Activated T-cell treated with anti-CD3 and anti-CD28 coated beads, Interleukin-2, amount 50 U/mL, for 4 hours (primary cell): ENCODE results near the gene ENDOV. TPM values are rescaled to one million over a fixed set of nuclear protein-coding genes. Genes with fewer than 3 reads are reported as not detected.
A peak's percentile ranks its signal among the peaks of the same experiment; 100 is the strongest.

ENCODE experiments used
- ATAC-seq, 2 donors: fragments of 200-7000 bp; cut with Tn5 transposase; one replicate each; pipeline ENCODE4 v1.10.0; 2021
- DNase-seq: peaks from one replicate; pipeline ENCODE4 v3.0.0-alpha.2; 2020
- H3K27me3 Mint-ChIP-seq: one replicate; pipeline ENCODE4 v1.8.0; 2021; ENCODE audit warnings: low read depth, mixed read lengths
- H3K36me3 Mint-ChIP-seq: one replicate; pipeline ENCODE4 v1.8.0; 2022; ENCODE audit warnings: mixed read lengths; ENCODE audit not compliant: insufficient read depth
- H3K4me1 Mint-ChIP-seq: one replicate; pipeline ENCODE4 v1.8.0; 2021; ENCODE audit warnings: low read depth, mixed read lengths
- H3K4me3 Mint-ChIP-seq: one replicate; pipeline ENCODE4 v1.8.0; 2021; ENCODE audit warnings: mild to moderate bottlenecking, moderate library complexity, mixed read lengths
- H3K9me3 Mint-ChIP-seq: one replicate; pipeline ENCODE4 v1.8.0; 2021; ENCODE audit warnings: mixed read lengths
- total RNA-seq, 3 donors: library from RNA; stranded (reverse); gene quantifications; one replicate each; pipeline ENCODE4 v1.2.1, GENCODE V29; 2021

ENDOV gene
- total RNA-seq, 3 donors from 2014 or later: 11.2 to 12.9 (median 12.4) TPM

- peaks cover 68% of the 10 kb centered on the region for H3K36me3 Mint-ChIP-seq
- no peak for ATAC-seq
These were observed 32.5 kb upstream of the ENDOV start for GRCh38 chr17:80382446-80382845.

GRCh38 chr17:80382956-80383355 is 32.0 kb upstream of the ENDOV start:
- H3K4me1 Mint-ChIP-seq: no peaks in the 10 kb centered on the region
- no peak overlapping the region for H3K4me3 Mint-ChIP-seq
- no peak for ATAC-seq
- H3K9me3 Mint-ChIP-seq: no peaks in the 10 kb centered on the region
- no peak for DNase-seq
- H3K36me3 Mint-ChIP-seq: peaks cover 68% of the 10 kb centered on the region
- no peaks in the 10 kb centered on the region for H3K27me3 Mint-ChIP-seq

More at GRCh38 chr17:80382446-80382845, 32.5 kb upstream of the ENDOV start:
- H3K9me3 Mint-ChIP-seq: no peaks in the 10 kb centered on the region
- no peak for DNase-seq
- H3K4me1 Mint-ChIP-seq: no peaks in the 10 kb centered on the region
- H3K27me3 Mint-ChIP-seq: no peaks in the 10 kb centered on the region
- no peak overlapping the region for H3K4me3 Mint-ChIP-seq

GRCh38 chr17:80384078-80384960 is 30.6 kb upstream of the ENDOV start:
- H3K4me1 Mint-ChIP-seq: no peaks in the 10 kb centered on the region
- H3K9me3 Mint-ChIP-seq: no peaks in the 10 kb centered on the region

GRCh38 chr17:80385046-80385445 is 29.9 kb upstream of the ENDOV start:
- H3K36me3 Mint-ChIP-seq: peaks cover 66% of the 10 kb centered on the region
- no peak for DNase-seq
- no peaks in the 10 kb centered on the region for H3K9me3 Mint-ChIP-seq
- no peak overlapping the region for H3K4me3 Mint-ChIP-seq
- H3K27me3 Mint-ChIP-seq: no peaks in the 10 kb centered on the region
- peak in 1 of 2 donors; percentile 9 for ATAC-seq
- no peaks in the 10 kb centered on the region for H3K4me1 Mint-ChIP-seq

More at GRCh38 chr17:80384078-80384960, 30.6 kb upstream of the ENDOV start:
- H3K27me3 Mint-ChIP-seq: no peaks in the 10 kb centered on the region
- ATAC-seq: no peak
- no peak for DNase-seq
- no peak overlapping the region for H3K4me3 Mint-ChIP-seq
- peaks cover 68% of the 10 kb centered on the region for H3K36me3 Mint-ChIP-seq

GRCh38 chr17:80386341-80386740 is 28.6 kb upstream of the ENDOV start:
- Mint-ChIP-seq H3K36me3 (peaks cover 63% of the 10 kb centered on the region), H3K27me3 (no peaks in the 10 kb centered on the region), H3K4me3 (no peak overlapping the region), H3K9me3 (no peaks in the 10 kb centered on the region), H3K4me1 (no peaks in the 10 kb centered on the region)
- ATAC-seq (no peak), DNase-seq (no peak)

GRCh38 chr17:80387071-80387470 is 27.9 kb upstream of the ENDOV start:
- H3K9me3 Mint-ChIP-seq: no peaks in the 10 kb centered on the region
- no peaks in the 10 kb centered on the region for H3K27me3 Mint-ChIP-seq
- ATAC-seq (no peak), DNase-seq (no peak)
- H3K4me1 Mint-ChIP-seq: no peaks in the 10 kb centered on the region
- no peak overlapping the region for H3K4me3 Mint-ChIP-seq
- peaks cover 62% of the 10 kb centered on the region for H3K36me3 Mint-ChIP-seq

- Mint-ChIP-seq H3K27me3 (no peaks in the 10 kb centered on the region), H3K9me3 (no peaks in the 10 kb centered on the region), H3K36me3 (peaks cover 61% of the 10 kb centered on the region), H3K4me1 (no peaks in the 10 kb centered on the region), H3K4me3 (no peak overlapping the region)
- ATAC-seq (no peak), DNase-seq (no peak)
These were observed 26.8 kb upstream of the ENDOV start for GRCh38 chr17:80388175-80388574.

- Mint-ChIP-seq H3K9me3 (no peaks in the 10 kb centered on the region), H3K36me3 (peaks cover 61% of the 10 kb centered on the region), H3K4me3 (no peak overlapping the region), H3K27me3 (no peaks in the 10 kb centered on the region), H3K4me1 (no peaks in the 10 kb centered on the region)
- ATAC-seq (no peak), DNase-seq (no peak)
These were observed 26.4 kb upstream of the ENDOV start for GRCh38 chr17:80388601-80389000.

- Mint-ChIP-seq H3K4me3 (no peak overlapping the region), H3K4me1 (no peaks in the 10 kb centered on the region), H3K36me3 (peaks cover 57% of the 10 kb centered on the region), H3K9me3 (no peaks in the 10 kb centered on the region), H3K27me3 (no peaks in the 10 kb centered on the region)
- DNase-seq (no peak), ATAC-seq (no peak)
These were observed 25.7 kb upstream of the ENDOV start for GRCh38 chr17:80389011-80389995.

- H3K4me3 Mint-ChIP-seq: no peak overlapping the region
- H3K9me3 Mint-ChIP-seq: no peaks in the 10 kb centered on the region
- peaks cover 33% of the 10 kb centered on the region for H3K36me3 Mint-ChIP-seq
- H3K4me1 Mint-ChIP-seq: peaks cover 7% of the 10 kb centered on the region
- no peak for ATAC-seq
- no peaks in the 10 kb centered on the region for H3K27me3 Mint-ChIP-seq
- DNase-seq: no peak
These were observed 21.6 kb upstream of the ENDOV start for GRCh38 chr17:80393241-80393890.

GRCh38 chr17:80393961-80394360 is 21.0 kb upstream of the ENDOV start:
- peaks cover 7% of the 10 kb centered on the region for H3K4me1 Mint-ChIP-seq
- H3K36me3 Mint-ChIP-seq: peaks cover 30% of the 10 kb centered on the region
- ATAC-seq (no peak), DNase-seq (no peak)
- H3K9me3 Mint-ChIP-seq: no peaks in the 10 kb centered on the region
- no peaks in the 10 kb centered on the region for H3K27me3 Mint-ChIP-seq
- H3K4me3 Mint-ChIP-seq: no peak overlapping the region

- peaks cover 24% of the 10 kb centered on the region for H3K36me3 Mint-ChIP-seq
- ATAC-seq: no peak
These were observed 20.2 kb upstream of the ENDOV start for GRCh38 chr17:80394629-80395216.

GRCh38 chr17:80395402-80396151 is 19.4 kb upstream of the ENDOV start:
- Mint-ChIP-seq H3K4me1 (peaks cover 7% of the 10 kb centered on the region), H3K27me3 (no peaks in the 10 kb centered on the region), H3K4me3 (no peak overlapping the region), H3K36me3 (peaks cover 21% of the 10 kb centered on the region), H3K9me3 (no peaks in the 10 kb centered on the region)
- ATAC-seq: no peak
- DNase-seq: no peak

More at GRCh38 chr17:80394629-80395216, 20.2 kb upstream of the ENDOV start:
- Mint-ChIP-seq H3K9me3 (no peaks in the 10 kb centered on the region), H3K4me1 (peaks cover 7% of the 10 kb centered on the region), H3K27me3 (no peaks in the 10 kb centered on the region), H3K4me3 (no peak overlapping the region)
- DNase-seq: no peak
